ENCODE data around the gene RHOD.

The RHOD gene

GRCh38 chr11:67032830-67033551, 23.7 kb upstream of the RHOD start:
- FAIRE-seq: no peak

- no peak for FAIRE-seq
Observed at GRCh38 chr11:67033661-67034166, 22.9 kb upstream of the RHOD start.

DNA sequence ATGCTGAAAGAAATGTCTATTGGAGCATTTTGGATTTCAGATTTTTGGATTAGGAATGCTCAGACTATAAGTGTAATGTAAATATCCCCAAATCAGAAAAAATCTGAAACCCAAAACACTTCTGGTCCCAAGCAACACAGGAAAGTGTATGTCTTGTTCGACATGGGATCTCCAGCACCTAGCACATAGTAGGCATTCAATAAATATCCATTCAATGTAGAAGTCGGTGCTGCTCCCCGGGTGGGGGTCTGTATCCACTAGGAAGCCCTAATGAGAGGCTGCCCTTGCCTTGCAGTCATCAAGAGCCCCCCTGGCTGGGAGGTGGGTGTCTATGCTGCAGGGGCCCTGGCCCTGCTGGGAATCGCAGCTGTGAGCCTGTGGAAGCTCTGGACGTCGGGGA, 22.3 kb upstream of the RHOD start:
- FAIRE-seq: no peak

GRCh38 chr11:67040147-67040546, 16.5 kb upstream of the RHOD start:
- FAIRE-seq: no peak

GRCh38 chr11:67041602-67042001, 15.0 kb upstream of the RHOD start:
- no peak for FAIRE-seq

DNA sequence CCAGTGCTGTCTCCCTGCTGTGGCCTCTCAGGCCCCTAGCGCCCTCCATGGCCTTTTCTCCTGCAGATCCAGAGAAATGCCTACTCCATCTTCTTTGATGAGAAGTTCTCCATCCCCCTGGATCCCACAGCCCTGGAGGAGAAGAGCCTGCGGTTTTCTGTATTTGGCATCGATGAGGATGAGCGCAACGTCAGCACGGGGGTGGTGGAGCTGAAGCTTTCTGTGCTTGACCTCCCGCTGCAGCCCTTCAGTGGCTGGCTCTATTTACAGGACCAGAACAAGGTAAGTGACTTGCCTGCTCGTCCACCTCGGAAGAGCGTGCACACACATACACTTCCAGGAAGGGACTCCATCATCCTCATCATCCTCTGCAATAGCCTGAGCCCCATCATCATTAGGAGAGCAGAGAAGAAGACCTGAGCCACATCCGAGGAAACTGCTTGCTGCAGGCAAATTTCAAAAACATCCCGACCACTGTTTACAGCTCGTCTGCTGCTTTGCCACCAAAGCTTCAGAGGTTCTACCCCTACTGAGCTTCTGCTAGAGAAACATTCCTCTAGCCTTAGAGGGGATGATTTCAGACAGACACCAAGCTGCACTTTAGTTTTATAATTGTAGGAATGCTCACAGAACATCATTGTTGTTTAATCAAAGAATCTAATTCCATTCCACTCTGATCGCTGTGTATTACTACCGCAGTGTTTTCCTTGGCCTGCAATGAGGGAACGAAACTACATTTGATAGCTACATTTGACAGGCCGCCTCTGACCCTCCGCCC, 12.9 kb upstream of the RHOD start:
- no peak for FAIRE-seq

GRCh38 chr11:67044496-67044895, 12.2 kb upstream of the RHOD start:
- FAIRE-seq: no peak

GRCh38 chr11:67045314-67045713, 11.3 kb upstream of the RHOD start:
- FAIRE-seq: no peak

GRCh38 chr11:67048515-67049130, 8.0 kb upstream of the RHOD start:
- FAIRE-seq: no peak

GRCh38 chr11:67050139-67050538, 6.5 kb upstream of the RHOD start:
- FAIRE-seq: no peak

GRCh38 chr11:67051180-67051893, 5.3 kb upstream of the RHOD start:
- FAIRE-seq: no peak

DNA sequence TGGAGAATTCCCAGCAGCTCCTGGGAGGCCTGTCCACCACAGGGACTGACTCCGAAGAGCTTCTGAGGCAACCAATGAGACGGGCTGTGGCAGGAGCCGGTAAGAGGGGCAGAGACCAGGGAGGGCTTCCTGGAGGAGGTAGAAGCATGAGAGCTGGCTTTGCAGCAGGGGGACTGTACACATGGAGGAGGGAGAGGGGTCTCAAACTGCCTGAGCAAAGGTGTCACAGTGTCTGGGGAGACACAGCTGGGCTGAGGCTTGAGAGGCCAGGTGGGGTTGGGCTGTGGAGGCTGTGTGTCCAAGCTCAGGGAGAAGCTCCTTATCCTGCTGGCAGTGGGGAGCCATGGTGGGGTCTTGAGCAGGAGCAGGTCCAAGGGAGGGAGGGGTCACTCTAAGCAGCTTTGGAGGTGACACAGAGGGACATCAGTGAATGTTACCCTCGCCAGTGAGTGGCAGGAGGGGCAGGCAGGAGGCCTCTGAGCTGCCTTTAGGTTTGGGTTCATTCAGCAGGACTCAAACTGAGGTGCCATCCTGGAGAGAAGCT, 4.6 kb upstream of the RHOD start:
- no peak for FAIRE-seq

GRCh38 chr11:67052891-67053290, 3.8 kb upstream of the RHOD start:
- FAIRE-seq: no peak

- FAIRE-seq: no peak
Observed at GRCh38 chr11:67053896-67054329, 2.7 kb upstream of the RHOD start.

DNA sequence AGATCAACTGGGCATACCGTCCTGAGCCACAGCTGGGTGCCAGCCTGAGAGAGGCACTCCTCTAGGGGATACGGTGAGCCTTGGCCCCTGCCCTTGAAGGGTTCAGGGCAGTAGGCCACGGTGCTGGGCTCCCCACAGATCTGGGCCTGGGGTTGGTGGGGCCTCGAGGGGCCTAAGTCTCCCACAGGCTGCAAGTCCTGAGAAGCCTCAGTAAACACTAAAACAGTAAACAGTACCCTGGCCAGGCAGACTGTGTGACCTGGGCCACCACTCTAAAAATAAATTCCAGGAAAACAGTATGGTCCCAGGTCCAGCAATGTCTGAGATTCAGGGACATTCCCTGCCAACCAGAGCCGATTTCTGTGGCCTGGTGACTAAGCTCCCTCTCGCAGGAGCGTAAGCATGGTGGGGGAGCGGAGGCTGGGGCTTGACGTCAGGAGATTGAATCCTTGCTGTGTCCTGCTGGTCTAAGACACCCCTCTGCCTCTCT, 2.3 kb upstream of the RHOD start:
- FAIRE-seq: no peak

GRCh38 chr11:67054836-67055523, 1.7 kb upstream of the RHOD start:
- no peak for FAIRE-seq

- FAIRE-seq: no peak
Observed at GRCh38 chr11:67055812-67056211, 835 bp upstream of the RHOD start.

DNA sequence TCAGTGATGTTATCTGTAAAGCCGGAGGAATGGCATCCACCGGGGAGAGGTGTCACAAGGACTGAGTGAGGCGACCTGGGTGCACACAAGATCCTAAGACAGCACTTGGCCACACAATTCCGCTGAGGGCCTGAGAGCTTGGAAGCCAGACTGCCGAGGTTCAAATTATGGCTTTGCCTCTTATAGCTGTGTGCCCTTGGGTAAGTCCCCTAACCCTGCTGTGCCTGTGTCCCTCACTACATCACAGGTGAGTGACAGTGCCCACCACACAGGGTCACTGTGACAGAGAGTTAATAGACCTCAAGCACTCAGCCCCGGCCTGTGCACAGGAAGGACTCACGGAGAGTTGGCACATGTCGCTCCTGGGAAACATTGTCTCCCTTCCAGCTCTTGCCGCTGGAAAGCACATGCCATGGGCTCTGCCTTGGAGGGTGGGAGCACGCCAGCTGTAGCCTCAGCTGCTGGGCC, 592 bp downstream of the RHOD start:
- FAIRE-seq: no peak

DNA sequence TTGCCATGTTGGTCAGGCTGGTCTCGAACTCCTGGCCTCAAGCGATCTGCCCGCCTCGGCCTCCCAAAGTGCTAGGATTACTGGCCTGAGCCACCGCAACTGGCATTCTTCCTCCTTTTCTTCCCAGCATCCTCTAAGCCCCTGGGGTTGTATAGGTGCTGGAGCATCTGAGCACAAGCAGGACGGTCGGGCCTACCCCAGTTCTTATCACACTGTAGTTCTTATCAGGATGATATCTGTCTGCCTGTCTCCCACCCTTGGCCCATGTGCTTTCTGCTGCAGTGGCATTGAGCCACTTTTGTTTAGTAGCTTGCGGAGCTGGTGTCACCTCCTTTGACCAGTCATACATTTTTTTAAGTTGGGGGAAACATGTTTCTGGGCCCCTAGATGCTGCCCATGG, 1.9 kb downstream of the RHOD start:
- FAIRE-seq: no peak

- no peak for FAIRE-seq
Observed at GRCh38 chr11:67059671-67060070, 3.0 kb downstream of the RHOD start.

DNA sequence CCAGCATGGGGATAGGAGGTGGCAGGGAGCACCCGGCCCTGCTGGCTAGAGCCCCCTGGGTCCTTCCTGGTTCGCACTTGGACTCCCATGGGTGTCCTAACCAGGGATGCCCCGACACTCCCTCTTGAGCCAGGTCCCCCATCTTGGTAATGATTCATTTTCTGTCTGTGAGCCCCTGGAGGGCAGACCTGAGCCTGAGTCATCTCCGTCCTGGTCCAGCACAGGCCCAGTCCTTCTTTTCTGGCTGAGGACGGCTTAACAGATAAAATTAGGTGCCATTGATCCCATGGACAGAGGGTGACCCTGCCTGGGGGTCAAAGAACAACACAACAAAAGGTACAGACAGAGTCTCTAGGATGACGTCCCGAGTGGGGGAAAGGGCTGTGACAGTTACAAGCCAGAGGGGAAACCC, 3.5 kb downstream of the RHOD start:
- FAIRE-seq: no peak
